AG09309 (cell line): ENCODE results near the gene SYT9.

Source experiments
- DNase-seq: peaks from one replicate; pipeline ENCODE4 v3.0.0-alpha.2; 2010; ENCODE audit warnings: low read depth
- H3K4me3 ChIP-seq: 2 replicates; pipeline ENCODE4 v1.5.1; 2011; ENCODE audit warnings: mild to moderate bottlenecking, low read depth, low read length, moderate library complexity; ENCODE audit not compliant: control insufficient read depth
- TF ChIP-seq, protein P1 (sequence below): IDR thresholded peaks from 2 replicates; pipeline ENCODE4 v1.5.1; 2011; ENCODE audit warnings: mild to moderate bottlenecking, low read depth, low read length, inconsistent platforms; ENCODE audit not compliant: insufficient read depth, control insufficient read depth; ENCODE audit errors: missing control alignments

Gene SYT9

DNA sequence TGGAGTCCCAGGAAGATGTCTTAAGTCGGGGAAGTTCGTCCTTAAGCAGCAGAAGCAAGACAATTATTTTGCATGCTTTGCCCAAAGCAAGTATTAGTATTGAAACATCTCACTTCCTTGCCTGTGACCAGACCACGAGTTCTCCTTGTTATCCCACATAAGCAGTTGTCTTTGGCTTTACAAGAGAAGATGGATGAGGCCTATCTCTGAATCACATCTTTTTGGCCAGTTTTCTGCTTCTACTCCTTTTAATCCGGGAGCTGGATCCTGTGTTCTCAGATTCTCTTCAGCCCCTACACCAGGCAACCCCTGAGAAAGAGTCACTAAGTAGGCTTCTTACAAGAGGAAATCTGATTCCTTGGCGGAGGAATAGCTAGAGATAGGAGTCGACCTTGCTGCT lies 2.1 kb downstream of the SYT9 start:
- no peak for DNase-seq
- TF ChIP-seq, protein P1, sequence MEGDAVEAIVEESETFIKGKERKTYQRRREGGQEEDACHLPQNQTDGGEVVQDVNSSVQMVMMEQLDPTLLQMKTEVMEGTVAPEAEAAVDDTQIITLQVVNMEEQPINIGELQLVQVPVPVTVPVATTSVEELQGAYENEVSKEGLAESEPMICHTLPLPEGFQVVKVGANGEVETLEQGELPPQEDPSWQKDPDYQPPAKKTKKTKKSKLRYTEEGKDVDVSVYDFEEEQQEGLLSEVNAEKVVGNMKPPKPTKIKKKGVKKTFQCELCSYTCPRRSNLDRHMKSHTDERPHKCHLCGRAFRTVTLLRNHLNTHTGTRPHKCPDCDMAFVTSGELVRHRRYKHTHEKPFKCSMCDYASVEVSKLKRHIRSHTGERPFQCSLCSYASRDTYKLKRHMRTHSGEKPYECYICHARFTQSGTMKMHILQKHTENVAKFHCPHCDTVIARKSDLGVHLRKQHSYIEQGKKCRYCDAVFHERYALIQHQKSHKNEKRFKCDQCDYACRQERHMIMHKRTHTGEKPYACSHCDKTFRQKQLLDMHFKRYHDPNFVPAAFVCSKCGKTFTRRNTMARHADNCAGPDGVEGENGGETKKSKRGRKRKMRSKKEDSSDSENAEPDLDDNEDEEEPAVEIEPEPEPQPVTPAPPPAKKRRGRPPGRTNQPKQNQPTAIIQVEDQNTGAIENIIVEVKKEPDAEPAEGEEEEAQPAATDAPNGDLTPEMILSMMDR, result no peak
- H3K4me3 ChIP-seq, result no peak overlapping the region

DNA sequence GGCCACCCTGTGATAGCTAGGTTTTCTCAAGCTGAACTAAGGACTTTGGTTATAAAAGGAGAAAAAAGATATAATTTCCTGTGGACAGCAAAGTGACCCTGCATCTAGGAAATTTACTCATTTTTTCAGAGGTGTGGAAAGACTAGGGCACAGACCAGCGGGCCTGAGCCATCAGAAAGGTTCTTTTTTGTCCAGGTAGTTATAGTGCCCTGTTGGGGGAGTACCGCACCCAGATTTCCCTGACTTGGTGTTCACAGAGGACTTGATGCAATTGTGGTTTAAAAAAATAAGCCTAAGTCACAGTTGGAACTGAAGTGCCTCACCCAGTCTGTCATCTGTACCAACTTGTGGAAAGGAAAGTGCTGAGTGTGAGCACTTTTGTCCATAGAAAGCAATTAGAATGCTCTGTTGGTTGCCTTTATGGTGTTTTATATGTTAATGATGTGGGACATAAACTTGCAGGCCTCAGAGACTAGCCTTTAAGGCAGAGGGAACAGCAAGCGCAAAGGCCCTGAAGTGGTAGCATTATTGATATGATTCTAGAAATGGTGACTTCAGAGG lies 3.1 kb downstream of the SYT9 start:
- no peak for DNase-seq
- H3K4me3 ChIP-seq, result no peak overlapping the region
- TF ChIP-seq, protein P1, result no peak

DNA sequence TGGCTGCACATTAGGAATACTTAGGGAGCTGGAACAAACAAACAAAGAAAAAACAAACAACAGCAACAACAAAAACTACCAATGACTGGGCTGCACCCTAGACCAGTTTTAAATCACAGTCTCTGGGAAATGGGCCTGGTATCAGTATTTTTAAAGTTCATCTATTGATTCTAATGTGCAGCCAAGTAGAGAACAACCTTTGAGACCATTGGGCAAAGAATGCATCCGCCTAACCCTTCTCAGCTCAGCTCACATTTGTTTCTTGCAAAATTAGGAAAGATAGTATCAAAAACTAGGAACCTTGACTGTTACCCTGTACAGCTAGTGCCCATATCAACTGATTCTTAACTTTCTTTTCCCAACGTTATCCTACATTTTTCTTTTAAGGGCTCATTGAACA lies 5.2 kb downstream of the SYT9 start:
- H3K4me3 ChIP-seq, result no peak overlapping the region
- DNase-seq, result no peak
- TF ChIP-seq, protein P1, result no peak

DNA sequence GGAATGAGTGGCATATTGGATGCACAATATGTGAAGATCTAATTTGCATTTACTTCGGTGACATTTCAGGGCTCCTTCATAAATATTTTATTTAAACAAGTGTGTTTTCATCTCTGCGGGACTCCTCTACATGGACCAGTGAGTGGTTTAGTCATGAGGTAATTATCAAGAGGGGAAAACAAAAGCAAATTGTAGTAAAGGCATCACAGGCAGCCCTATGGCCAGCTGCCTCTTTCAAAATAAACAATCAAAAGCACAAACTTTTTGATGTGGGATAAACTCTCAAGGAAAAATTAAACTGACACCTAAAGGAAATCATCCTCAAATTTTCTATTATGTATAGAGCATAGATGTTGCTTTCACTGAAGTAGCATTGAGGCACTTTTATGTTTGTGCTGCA lies 6.0 kb downstream of the SYT9 start:
- no peak for DNase-seq
- TF ChIP-seq, protein P1, result no peak
- H3K4me3 ChIP-seq, result no peak overlapping the region

DNA sequence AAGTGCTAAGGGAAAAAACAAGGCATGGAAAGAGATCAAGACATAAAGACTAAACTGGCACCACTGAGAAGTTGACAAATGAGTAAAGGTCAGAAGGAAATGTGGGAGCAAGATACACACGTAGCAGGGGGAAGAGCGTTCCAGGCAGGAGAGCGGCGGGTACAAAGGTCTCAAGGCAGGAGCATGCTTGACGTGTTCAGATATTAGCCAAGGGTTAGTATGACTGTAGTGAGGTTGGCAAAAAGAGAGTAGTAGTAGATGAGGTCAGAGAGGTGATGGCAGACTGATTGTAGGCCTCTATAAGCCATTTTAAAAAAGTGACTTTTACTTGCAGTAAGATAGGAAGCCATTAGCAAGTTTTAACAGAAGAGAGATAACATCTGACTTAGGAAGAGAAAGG lies 9.9 kb downstream of the SYT9 start:
- TF ChIP-seq, protein P1, result no peak
- no peak for DNase-seq
- H3K4me3 ChIP-seq, result no peak overlapping the region

DNA sequence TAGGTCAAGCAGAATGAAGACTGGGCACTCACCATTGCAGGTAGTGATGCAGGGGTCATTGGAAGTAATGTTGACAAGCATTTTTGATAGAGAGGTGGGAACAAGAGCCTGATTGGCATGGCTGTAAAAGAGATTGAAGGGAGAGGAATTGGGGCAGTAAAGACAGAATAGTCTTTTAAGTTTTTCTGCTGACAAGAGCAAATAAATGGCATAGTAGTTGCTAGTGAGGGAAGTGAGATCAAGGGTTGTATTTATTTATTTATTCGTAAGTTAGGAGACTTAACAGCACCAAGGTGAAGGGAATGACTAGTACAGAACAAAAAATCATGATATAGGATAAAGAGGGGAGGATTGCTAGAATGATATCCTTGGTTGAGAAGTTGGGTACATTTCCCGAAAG lies 11.0 kb downstream of the SYT9 start:
- TF ChIP-seq, protein P1, result no peak
- H3K4me3 ChIP-seq, result no peak overlapping the region
- DNase-seq, result no peak

DNA sequence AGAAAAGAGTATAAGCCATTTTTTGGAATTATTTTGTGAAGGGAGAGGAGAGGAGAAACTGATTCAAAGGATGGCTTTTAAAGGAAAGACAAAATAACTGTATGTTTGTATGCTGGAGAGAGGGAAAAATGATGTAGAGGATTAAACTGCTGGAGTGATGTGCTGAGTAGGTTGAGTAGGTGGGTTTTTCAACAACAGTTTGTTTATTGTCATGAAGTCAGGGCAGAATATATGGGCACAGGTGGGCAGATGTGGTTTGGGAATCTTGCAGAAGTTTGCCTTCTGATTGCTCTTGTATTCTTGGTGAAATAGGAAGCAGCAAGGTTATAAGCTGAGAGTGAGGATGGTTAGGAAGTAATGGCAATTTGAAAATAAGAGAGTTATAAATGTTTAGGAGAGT lies 12.1 kb downstream of the SYT9 start:
- TF ChIP-seq, protein P1, result no peak
- H3K4me3 ChIP-seq, result no peak overlapping the region
- DNase-seq, result no peak
